Right lung (tissue), 5 donors: ENCODE measurements around the gene FBXO28. TPM values are rescaled to one million over a fixed set of nuclear protein-coding genes. Genes with fewer than 3 reads are reported as not detected.
"Not testable (repeated sequence)": the region's sequence is repeated elsewhere in the genome, so short reads cannot be mapped to it uniquely, and the experiment has no call there.

Source experiments
- DNase-seq, 2 donors: peaks; one replicate each; pipeline ENCODE4 v3.0.0-alpha.2; 2013
- polyA plus RNA-seq, 5 donors: library from polyadenylated mRNA; unstranded; fragments of 120-200 nt; gene quantifications; one replicate each; pipeline versions ENCODE4 v1.2.1 to v1.2.3, GENCODE V29; 2013; ENCODE audit warnings: inconsistent platforms in 1 of 5, low replicate concordance in 1 of 5; ENCODE audit not compliant: insufficient read length in 5 of 5, insufficient read depth in 1 of 5

FBXO28 gene
- polyA plus RNA-seq, 5 donors: 23.1 to 33.8 (median 32.6) TPM

DNA sequence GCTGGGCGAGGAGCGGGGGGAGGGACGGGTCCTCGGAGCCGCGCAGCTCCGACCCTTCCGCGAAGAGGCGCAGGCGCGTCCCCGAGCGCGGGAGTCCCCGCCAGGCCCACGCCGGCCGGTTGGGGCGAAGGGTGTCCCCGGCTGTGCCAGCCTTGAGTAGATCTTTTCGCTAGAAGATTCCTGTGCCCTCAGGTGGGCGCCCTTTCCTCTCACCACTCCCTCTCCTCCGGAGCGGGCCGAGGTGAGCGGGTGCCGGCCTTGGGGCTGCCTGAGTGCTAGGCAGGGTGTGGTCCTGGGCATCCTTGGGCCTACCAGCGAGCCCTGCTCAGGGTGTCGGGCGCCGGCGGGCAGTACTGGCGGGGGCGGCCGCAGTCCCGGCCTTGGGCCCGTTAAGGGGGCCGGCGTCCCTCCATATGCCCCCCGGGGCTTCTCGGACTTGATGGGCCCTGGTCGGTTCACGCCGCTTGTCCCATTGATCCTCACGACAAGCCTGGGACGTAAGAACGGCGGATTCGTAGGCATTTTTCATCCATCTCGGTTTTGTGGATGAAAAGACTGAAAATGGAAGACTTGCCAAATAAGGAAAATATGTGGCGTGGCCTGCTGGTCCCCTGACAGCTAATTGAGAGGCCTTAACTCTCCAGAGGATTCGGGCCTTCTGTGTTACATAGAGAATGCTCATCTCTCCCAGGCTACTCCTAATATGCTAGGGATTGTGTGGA, 69.8 kb downstream of the FBXO28 start:
- DNase-seq: peak in 1 of 2 donors; percentile 66

DNA sequence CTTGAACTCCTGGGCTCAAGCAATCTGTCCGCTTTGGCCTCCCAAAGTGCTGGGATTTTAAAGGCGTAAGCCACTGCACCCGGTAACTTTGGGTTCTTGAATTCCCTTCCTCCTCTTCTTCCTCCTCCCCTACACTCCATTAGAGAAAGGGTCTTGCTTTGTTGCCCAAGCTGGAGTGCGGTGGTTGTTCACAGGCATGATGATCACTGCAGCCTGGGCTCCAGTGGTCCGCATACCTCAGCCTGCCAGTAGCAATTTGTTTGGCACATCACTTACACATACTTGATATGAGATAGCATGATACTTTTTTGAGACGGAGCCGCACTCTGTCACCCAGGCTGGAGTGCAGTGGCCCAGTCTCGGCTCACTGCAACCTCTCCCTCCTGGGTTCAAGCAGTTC, 71.3 kb downstream of the FBXO28 start:
- DNase-seq: no peak

DNA sequence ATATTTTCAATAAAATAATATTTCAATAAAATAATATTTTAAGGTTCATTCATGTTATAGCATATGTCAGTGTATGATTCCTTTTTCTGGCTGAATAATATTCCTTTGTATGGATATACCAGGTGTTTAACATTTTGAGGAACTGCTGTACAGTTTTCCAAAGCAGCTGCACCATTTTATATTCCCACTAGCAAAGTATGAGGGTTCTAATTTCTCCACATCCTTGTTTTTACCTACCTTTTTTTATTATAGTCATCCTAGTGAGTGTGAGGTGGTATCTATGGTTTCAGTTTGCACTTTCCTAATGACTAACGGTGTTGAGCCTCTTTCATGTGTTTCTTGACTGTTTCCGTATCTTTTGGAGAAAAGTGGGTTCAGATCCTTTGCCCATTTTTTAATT, 74.4 kb downstream of the FBXO28 start:
- DNase-seq: no peak

DNA sequence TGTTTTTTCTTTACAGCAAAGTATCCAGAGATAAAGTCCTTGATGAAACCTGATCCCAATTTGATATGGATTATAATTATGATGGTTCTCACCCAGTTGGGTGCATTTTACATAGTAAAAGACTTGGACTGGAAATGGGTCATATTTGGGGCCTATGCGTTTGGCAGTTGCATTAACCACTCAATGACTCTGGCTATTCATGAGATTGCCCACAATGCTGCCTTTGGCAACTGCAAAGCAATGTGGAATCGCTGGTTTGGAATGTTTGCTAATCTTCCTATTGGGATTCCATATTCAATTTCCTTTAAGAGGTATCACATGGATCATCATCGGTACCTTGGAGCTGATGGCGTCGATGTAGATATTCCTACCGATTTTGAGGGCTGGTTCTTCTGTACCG, 75.7 kb downstream of the FBXO28 start:
- no peak for DNase-seq

DNA sequence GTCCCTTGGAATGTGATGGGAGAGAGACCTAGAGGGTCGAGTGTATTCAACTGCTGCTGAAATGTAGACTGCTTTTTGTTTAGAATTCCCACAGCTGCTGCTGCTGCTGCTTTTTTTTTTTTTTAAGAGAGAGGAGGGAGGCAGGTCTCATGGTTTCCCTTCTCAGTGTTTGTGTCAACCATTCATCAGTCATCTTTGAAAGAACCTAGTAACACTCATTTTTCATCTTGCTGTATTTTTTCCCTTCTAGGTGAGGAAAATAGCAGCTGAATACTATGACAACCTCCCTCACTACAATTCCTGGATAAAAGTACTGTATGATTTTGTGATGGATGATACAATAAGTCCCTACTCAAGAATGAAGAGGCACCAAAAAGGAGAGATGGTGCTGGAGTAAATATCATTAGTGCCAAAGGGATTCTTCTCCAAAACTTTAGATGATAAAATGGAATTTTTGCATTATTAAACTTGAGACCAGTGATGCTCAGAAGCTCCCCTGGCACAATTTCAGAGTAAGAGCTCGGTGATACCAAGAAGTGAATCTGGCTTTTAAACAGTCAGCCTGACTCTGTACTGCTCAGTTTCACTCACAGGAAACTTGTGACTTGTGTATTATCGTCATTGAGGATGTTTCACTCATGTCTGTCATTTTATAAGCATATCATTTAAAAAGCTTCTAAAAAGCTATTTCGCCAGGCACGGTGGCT, 78.3 kb downstream of the FBXO28 start:
- no peak for DNase-seq

DNA sequence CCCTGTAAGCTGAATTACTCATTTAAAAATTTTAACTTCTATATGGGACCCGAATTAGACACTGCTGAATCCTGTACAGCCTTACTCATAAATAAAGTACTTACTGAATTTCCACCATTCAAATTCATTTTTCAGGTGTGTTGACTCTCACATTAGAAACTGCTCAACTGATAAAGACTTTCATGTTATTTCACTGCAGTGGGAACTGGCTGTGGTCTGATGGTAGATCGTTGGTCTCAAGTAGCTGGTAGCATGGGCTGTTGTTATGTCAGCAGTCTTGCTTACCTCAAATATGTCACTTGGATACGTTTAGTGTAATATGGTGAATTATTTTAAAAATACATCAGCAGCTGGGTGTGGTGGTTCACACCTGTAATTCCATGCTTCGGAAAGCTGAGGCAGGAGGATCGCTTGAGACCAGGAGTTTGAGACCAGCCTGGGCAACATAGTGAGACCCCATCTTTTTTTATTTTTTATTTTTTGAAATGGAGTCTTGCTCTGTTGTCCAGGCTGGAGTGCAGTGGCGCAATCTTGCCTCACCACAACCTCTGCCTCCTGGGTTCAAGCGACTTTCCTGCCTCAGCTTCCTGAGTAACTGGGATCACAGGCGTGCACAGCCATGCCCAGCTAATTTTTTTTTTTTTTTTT, 79.5 kb downstream of the FBXO28 start:
- no peak for DNase-seq

DNA sequence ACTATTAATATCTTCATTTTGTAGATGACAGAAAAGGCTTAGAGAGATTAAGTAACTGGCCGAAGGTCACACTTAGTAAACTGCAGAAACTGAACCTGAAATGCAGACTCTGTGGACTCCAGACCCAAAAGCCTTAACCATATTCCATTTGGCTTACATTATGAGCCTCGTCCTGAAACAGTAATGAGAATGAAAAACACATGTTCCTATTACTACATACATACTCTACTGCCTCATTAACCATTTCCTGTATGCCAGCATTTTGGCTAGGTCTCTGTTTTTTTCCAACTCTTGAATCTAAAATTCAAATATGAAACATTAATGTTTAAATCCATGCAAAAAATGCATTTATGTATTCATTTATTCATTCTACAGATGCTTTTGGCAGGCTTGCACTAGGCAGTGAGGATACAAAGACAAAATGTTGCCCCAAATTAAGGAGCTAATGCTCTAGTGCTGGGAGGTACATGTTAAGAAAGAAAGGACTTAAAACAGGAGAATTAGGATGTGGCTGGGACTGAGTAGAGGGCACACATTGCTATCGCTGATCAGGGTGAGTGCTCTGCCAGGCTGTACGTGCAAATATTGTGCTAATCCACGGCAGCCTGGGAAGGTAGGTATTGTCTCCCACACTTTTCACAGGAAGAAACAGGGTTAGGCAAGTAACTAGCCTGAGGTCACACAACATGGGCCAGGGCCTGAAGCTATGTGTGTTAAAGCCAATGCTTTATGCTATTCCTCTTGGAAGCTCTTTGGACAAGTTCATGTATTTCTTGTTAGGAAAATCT, 83.1 kb downstream of the FBXO28 start:
- DNase-seq: no peak

DNA sequence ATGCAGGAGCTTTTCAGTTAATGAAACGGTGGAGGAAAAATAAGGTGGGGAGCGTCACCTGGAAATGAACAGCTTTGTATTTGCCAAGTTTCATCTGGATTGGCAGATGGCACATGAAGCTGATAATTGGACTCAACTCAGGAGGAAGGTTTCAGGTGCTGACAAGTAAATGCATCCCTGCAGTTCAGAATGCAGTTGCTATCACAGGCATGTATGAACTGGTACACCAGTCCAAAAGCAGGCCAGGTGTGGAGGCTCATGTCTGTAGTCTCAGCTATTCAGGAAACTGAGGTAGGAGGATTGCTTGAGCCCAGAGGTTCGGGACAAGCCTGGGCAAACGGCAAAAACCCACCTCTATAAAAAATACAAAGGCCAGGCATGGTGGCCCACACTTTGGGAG, 84.7 kb downstream of the FBXO28 start:
- no peak for DNase-seq

DNA sequence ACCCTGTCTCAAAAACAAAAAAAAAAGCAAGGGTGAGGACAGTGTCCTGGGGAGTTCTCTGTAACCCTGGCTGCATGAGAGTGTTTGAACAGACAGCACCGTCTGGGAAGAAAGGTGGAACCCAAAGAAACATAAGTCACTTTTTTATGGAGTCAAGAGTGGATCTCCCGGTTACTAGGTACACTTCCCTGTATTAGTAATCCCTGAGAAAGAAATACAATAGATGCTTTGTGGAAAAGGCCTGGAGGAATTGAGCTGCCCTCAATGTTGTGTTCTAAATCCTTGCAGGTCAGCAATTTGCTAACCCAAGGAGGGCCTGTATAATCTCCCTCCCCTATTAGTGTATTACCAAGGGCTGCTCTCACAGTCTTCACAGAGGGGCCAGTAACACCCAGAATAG, 85.8 kb downstream of the FBXO28 start:
- DNase-seq: no peak

DNA sequence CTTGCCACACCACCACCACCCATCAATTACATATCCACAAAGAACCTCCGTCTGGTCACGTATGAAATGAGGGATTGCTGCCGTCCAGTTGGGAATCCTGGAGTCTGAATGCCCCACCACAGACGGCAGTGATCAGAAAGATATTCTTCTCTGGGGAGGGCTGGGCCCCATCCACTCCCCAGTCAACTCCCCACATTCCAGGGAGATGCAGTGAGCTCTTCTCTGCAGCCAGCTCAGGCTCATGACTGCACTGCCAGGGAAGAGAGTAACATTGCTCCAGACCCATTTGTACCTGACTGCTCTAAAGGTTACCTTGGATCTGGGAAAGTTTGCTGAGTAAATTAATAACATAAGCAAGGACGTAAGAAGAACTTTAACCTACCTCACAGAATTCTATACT, 87.5 kb downstream of the FBXO28 start:
- DNase-seq: no peak

DNA sequence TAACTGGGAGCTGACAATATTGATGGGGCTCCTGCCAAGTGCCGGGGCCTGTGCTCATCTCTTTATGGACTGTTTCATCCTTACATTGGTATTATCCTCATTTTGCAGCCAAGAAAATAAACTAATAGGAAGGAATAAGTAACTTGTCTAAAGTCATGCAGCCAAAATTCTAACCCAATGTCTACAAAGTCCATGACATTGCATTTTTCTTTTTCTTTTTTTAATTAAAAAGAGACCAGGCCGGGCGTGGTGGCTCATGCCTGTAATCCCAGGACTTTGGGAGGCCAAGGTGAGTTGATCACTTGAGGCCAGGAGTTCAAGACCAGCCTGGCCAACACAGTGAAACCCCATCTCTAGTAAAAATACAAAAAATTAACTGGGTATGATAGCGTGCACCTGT, 87.9 kb downstream of the FBXO28 start:
- DNase-seq: no peak

DNA sequence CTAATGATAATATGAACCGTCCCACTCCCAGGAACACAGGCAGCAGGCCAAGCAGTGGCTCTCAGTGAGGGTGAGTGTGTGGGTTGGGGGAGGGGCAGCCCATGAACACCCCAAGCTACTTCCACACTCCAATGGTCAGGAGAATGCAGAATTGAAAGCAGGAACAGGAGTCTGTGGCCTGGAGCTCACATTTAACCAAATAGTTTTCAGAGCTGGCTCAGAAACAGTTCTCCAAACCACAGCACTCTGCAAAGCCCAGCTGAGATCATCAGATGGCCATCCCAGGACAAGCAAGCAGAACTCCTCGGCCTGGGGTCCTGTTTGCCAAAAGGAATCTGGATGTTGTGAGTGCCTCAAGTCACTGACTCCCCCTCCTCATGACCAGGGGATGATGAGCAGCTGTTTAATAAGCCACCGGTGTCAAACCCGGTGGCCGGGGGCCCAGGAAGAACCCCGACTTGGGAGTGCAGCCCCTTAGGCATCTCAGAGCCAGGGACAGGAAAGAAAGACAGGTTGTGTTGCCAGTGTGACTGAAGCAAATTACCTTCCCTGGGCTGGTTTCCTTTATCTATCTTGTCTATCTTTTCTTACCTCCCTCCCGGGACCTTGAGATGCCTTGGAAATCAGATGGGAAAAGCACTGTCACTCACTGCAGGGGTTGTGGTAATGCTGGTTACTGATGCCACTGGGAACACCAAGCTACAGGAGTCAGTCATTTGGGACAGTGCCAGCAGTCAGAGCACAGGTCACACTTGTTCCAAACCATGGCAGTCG, 89.5 kb downstream of the FBXO28 start:
- no peak for DNase-seq

DNA sequence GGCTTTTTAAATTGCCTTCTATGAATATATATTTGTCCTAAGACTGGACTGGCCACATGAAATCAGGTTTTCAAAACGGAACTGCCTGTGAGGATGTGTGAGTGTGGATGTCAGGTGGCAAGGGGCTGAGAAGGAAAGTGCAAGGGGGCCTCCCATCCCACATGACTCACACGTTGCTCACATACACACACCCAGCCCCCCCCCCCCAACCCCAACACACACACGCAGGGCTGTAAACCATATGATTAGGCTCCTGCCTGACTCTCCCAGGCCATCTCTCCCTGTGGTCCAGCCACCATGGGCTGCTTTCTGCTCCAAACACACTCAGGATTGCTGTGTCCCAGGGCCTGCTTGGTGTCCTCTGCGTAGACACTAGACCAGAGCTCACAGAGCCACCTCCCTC, 91.5 kb downstream of the FBXO28 start:
- DNase-seq: peak in 1 of 2 donors; percentile 40

DNA sequence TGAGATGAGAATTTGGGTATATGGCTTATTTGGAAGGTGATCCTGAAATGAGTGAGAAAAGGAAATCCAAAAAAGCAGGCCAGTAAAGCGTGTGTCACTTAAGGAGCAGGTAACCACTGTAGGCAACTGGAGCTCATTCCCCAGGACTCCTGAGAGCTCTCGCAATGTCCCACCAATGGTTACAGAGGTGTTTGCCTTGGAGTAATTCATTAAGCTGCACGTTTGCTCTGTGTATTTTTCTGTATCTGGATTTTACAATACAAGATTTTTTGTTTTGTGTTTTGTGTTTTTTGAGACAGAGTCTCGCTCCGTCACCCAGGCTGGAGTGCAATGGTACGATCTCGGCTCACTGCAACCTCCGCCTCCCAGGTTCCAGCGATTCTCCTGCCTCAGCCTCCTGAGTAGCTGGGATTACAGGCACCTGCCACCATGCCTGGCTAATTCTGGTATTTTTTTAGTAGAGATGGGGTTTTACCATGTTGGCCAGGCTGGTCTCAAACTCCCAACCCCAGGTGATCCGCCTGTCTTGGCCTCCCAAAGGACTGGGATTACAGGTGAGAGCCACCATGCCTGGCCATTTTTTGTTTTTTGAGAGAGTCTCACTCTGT, 92.1 kb downstream of the FBXO28 start:
- not testable (repeated sequence) for DNase-seq

DNA sequence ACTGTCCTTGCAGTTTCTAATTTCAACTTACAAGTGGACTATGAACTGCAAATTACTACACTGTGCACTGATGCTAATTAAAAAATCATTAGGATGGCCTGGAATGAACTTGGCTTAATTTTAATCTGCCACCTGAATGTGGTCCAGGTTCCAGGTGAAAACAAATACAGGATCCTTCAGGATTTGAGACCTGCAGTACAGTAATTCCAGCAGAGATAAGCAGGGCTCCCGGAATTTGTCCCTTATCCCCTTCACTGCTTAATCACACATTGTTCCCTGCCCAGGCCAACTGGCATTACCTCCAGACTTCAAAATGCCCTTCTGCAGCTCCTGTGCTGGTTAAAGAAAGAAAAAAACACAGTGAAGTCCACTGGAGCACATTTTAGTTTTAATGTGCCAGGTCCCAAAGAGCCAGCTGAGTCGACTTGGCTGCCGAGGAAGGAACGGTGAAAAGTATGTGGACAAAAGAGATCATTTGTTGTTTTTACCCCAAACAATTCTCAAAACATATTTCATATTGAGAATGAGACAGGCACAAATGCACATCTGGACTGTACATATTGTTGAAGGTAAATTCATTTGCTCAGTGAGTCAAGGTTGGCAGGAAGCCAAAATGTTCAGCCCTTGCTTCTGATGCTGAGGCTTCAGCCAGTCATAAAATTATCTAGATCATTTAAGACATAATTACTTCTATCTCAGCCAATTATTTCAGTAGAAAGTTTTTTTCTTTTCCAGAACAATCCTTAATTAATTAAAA, 97.5 kb downstream of the FBXO28 start:
- peak in 1 of 2 donors; percentile 20 for DNase-seq

Other genes with a start within 250 kb of the FBXO28 start
- gene DEGS1, start 69.1 kb downstream of the FBXO28 start, polyA plus RNA-seq: 10 to 100 TPM; 57.4 to 70.2 (median 59.2) TPM
- gene NVL, start 216.1 kb downstream of the FBXO28 start, polyA plus RNA-seq: 10 to 100 TPM; 36.4 to 47.3 (median 43.1) TPM
- 10 to 100 TPM; 32.7 to 48.4 (median 40.2) TPM for gene CNIH4, start 242.8 kb downstream of the FBXO28 start, polyA plus RNA-seq